ENCODE results near the gene INAFM2. TPM values are rescaled to one million over a fixed set of nuclear protein-coding genes. Genes with fewer than 3 reads are reported as not detected.
A peak's percentile ranks its signal among the peaks of the same experiment; 100 is the strongest.

INAFM2 gene
- total RNA-seq, 2 donors from 2014 or later: 5.8 to 14.2 TPM

- DNase-seq (ENCODE audit: low spot score in 2 of 2) (no peak), ATAC-seq (no peak)
- Mint-ChIP-seq H3K9me3 (peaks cover 0 to 4% of the 10 kb centered on the region in 2 donors), H3K36me3 (peaks cover 13 to 26% of the 10 kb centered on the region in 2 donors), H3K27ac (no peak overlapping the region)
Measured at GRCh38 chr15:40298216-40298935, 25.1 kb upstream of the INAFM2 start.

- Mint-ChIP-seq H3K27ac (no peak overlapping the region), H3K9me3 (peaks cover 0 to 4% of the 10 kb centered on the region in 2 donors), H3K36me3 (peaks cover 13 to 26% of the 10 kb centered on the region in 2 donors)
- DNase-seq (ENCODE audit: low spot score in 2 of 2): no peak
- ATAC-seq: no peak
Measured at GRCh38 chr15:40300367-40300766, 23.1 kb upstream of the INAFM2 start.

- DNase-seq (ENCODE audit: low spot score in 2 of 2) (no peak), ATAC-seq (no peak)
- peaks cover 0 to 4% of the 10 kb centered on the region in 2 donors for H3K9me3 Mint-ChIP-seq
- H3K36me3 Mint-ChIP-seq: peaks cover 13 to 26% of the 10 kb centered on the region in 2 donors
- H3K27ac Mint-ChIP-seq: no peak overlapping the region
Measured at GRCh38 chr15:40300771-40301170, 22.7 kb upstream of the INAFM2 start.

GRCh38 chr15:40301467-40302179, 21.9 kb upstream of the INAFM2 start:
- Mint-ChIP-seq H3K36me3 (peaks cover 13 to 26% of the 10 kb centered on the region in 2 donors), H3K27ac (no peak overlapping the region), H3K9me3 (peaks cover 0 to 4% of the 10 kb centered on the region in 2 donors)
- ATAC-seq (no peak), DNase-seq (ENCODE audit: low spot score in 2 of 2) (no peak)

DNA sequence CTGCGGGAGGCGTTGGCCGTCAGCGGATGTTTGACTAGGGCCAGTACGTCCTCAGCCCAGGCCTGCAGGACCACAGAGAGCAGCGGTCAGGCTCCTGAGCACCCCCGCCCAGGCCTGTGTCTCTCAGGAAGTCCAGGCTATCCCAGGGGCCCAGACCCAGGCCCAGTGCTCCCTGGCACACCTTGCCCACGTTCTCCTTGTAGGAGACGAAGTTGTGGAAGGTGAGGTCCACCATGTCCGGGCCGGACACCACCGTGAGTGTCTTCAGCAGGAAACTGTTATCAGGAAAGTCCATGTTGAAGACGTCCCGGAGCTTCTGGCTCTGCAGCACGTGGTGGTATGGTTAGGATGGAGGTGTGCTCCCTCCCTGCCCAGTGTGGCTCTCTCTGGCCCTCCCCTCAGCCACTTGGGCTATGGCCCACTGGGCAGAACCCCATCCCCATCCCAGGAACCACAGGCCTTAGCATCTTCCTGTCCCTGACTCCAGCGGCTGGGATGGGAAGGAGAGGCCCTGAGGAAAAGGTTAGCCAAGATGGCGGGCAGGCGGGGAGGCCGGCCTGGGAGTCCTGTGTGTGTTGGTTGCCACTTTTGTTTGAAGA, 21.1 kb upstream of the INAFM2 start:
- peaks cover 13 to 26% of the 10 kb centered on the region in 2 donors for H3K36me3 Mint-ChIP-seq
- no peak overlapping the region for H3K27ac Mint-ChIP-seq
- DNase-seq (ENCODE audit: low spot score in 2 of 2): no peak
- no peak for ATAC-seq
- peaks cover 0 to 4% of the 10 kb centered on the region in 2 donors for H3K9me3 Mint-ChIP-seq

- Mint-ChIP-seq H3K9me3 (peaks cover 0 to 4% of the 10 kb centered on the region in 2 donors), H3K27ac (no peak overlapping the region), H3K36me3 (peaks cover 13 to 26% of the 10 kb centered on the region in 2 donors)
- no peak for ATAC-seq
- no peak for DNase-seq (ENCODE audit: low spot score in 2 of 2)
Measured at GRCh38 chr15:40302981-40303380, 20.5 kb upstream of the INAFM2 start.

DNA sequence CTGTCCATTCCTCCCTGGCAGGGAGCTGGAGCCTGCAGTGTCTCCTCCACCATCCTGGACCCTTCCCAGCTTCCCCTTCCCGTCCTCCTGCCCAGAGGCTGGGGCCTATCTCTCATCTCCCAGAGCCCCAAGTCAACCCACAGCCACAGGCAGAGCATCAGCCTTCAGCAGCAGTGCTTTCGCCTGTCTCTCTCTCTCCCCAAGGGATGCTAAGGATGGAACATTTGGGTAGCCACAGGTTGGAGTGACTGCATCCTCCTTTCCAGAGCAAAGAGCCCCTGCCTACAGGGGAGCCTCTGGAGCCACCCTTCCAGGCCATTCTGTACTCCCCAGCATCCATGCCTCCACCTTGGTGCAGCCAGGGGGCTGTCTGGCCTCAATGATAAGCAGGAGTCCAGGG, 19.9 kb upstream of the INAFM2 start:
- Mint-ChIP-seq H3K9me3 (peaks cover 0 to 4% of the 10 kb centered on the region in 2 donors), H3K27ac (peak overlapping the region in 1 of 2 donors; percentile 57), H3K36me3 (peaks cover 13 to 26% of the 10 kb centered on the region in 2 donors)
- DNase-seq (ENCODE audit: low spot score in 2 of 2): no peak
- no peak for ATAC-seq

DNA sequence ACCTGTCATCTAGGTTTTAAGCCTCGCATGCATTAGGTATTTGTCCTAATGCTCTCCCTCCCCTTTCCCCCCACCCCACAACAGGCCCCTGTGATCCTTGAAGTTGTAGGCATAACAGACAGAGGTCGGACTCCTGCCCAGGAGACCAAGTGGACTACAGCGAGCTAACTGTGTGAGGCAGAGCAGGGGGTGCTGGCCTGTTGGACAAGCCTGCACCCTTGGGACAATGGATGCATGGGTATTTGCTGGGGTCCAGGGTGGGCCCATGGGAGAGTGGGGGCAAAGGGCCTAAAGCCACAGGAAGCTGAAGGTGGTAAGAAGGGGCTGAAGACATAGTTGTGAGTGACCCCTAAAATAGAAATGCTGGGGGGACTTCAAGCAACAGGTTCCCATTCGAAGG, 18.2 kb upstream of the INAFM2 start:
- DNase-seq (ENCODE audit: low spot score in 2 of 2) (no peak), ATAC-seq (no peak)
- Mint-ChIP-seq H3K9me3 (peaks cover 0 to 4% of the 10 kb centered on the region in 2 donors), H3K36me3 (peaks cover 7 to 16% of the 10 kb centered on the region in 2 donors), H3K27ac (no peak overlapping the region)

GRCh38 chr15:40306371-40306770, 17.1 kb upstream of the INAFM2 start:
- Mint-ChIP-seq H3K9me3 (no peaks in the 10 kb centered on the region), H3K27ac (peak overlapping the region; percentile 69 to 87), H3K36me3 (peaks cover 0 to 7% of the 10 kb centered on the region in 2 donors)
- DNase-seq (ENCODE audit: low spot score in 2 of 2) (no peak), ATAC-seq (no peak)

DNA sequence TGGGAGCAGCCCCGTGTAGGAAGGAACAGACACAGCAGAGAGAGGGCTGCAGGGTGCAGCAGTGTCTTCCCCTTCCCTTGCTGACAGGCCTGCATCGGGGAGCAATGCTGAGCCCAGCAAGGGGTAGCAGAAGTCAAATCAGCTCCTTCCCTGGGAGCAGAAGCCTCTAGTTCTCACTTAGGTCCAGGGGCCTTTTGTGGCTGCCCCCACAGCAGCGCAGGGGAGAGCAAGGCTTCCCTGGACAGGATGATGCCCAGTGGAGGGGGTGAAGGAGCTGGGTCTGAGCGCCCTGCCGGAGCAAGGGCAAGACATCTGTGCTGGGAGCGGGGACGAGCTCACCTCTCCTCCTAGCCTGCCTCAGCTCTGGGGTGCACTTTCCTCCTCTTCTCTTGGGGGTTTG, 16.6 kb upstream of the INAFM2 start:
- ATAC-seq: no peak
- H3K9me3 Mint-ChIP-seq: no peaks in the 10 kb centered on the region
- no peak for DNase-seq (ENCODE audit: low spot score in 2 of 2)
- peak overlapping the region; percentile 69 to 87 for H3K27ac Mint-ChIP-seq
- peaks cover 0 to 1% of the 10 kb centered on the region in 2 donors for H3K36me3 Mint-ChIP-seq

DNA sequence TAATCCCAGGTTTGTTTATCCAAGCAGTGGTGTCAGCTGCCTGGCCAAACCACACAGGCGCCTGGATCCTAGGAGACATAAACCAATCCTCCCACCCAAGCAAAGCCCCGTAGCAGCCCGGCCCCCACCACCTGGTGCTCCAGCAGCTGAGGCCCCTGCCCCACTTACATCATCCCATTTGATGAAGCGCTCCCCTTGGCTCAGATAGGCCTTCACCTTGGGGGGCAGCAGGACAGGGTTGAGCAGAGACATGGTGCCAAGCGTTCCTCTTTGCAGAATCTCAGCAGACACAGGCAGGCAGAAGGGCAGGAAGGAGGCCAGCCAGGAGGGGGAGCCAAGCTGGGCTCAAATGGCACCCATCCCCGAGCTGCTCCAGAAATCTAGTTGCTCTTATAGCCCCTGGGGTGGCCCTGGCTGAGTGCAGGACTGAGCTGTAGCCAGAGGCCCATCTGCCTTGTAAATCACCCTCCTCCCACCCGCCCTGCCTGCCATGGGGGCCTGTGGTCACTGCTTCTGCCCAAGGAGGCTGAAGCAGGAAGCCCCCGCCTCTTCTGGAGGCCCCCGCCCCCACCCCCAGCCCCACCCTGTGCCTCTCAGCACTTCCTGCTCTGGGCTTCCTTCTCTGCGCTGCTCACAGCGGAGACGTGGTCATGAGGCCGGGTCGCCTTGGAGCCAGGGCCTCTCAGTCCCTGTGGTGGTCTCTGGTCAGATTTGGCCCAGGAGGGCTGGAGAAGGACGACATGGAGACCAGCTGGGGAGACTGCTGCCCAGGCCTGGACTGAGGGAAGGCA, 15.9 kb upstream of the INAFM2 start, which contains the start of gene PLCB2:
Gene PLCB2 (minus strand): TSS at position 515 of the 791 bp plus-strand sequence. CDS start 263 bp downstream, at position 252.
- no peaks in the 10 kb centered on the region for H3K9me3 Mint-ChIP-seq
- H3K36me3 Mint-ChIP-seq: no peaks in the 10 kb centered on the region
- DNase-seq (ENCODE audit: low spot score in 2 of 2) (peak; percentile 71 to 72), ATAC-seq (peak; percentile 79 to 81)
- H3K27ac Mint-ChIP-seq: peak within 1 kb of the TSS; percentile 87 to 95

- no peak for DNase-seq (ENCODE audit: low spot score in 2 of 2)
- Mint-ChIP-seq H3K27ac (peak overlapping the region; percentile 87 to 95), H3K36me3 (no peaks in the 10 kb centered on the region), H3K9me3 (no peaks in the 10 kb centered on the region)
- ATAC-seq: no peak
Measured at GRCh38 chr15:40309344-40309862, 14.1 kb upstream of the INAFM2 start.

GRCh38 chr15:40310001-40310959, 13.2 kb upstream of the INAFM2 start:
- ATAC-seq (peak; percentile 36 to 37), DNase-seq (ENCODE audit: low spot score in 2 of 2) (peak; percentile 72)
- H3K27ac Mint-ChIP-seq: peak overlapping the region; percentile 87 to 88
- no peaks in the 10 kb centered on the region for H3K36me3 Mint-ChIP-seq
- no peaks in the 10 kb centered on the region for H3K9me3 Mint-ChIP-seq

GRCh38 chr15:40310993-40311392, 12.5 kb upstream of the INAFM2 start:
- Mint-ChIP-seq H3K9me3 (no peaks in the 10 kb centered on the region), H3K36me3 (no peaks in the 10 kb centered on the region), H3K27ac (no peak overlapping the region)
- DNase-seq (ENCODE audit: low spot score in 2 of 2) (no peak), ATAC-seq (no peak)

- no peaks in the 10 kb centered on the region for H3K36me3 Mint-ChIP-seq
- no peak for ATAC-seq
- no peaks in the 10 kb centered on the region for H3K9me3 Mint-ChIP-seq
- no peak overlapping the region for H3K27ac Mint-ChIP-seq
- DNase-seq (ENCODE audit: low spot score in 2 of 2): no peak
Measured at GRCh38 chr15:40312370-40313158, 10.9 kb upstream of the INAFM2 start.

All from activated naive CD4-positive, alpha-beta T cell treated with anti-CD3 and anti-CD28 coated beads, Interleukin-2, amount 50 U/mL, for 72 hours (primary cell).